ENCODE results near the gene PPP2R5C.

PPP2R5C gene

DNA sequence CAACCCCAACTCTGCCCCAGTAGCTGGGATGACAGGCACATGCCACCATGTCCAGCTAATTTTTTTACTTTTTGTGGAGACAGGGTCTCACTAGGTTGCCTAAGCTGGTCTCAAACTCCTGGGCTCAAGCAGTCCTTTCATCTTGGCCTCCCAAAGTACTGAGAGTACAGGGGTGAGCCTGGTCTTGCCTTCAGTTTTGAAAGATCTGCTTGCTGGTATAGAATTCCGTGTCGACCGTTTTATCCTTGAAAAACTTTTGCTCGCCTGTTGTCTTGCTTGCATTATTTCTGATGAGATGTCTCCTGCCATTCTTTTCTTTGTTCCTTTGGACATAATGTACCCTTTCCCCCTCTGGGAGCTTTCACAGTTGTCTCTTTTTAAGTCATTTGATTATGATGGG, 110.8 kb downstream of the PPP2R5C start:
- DNase-seq, result no peak

DNA sequence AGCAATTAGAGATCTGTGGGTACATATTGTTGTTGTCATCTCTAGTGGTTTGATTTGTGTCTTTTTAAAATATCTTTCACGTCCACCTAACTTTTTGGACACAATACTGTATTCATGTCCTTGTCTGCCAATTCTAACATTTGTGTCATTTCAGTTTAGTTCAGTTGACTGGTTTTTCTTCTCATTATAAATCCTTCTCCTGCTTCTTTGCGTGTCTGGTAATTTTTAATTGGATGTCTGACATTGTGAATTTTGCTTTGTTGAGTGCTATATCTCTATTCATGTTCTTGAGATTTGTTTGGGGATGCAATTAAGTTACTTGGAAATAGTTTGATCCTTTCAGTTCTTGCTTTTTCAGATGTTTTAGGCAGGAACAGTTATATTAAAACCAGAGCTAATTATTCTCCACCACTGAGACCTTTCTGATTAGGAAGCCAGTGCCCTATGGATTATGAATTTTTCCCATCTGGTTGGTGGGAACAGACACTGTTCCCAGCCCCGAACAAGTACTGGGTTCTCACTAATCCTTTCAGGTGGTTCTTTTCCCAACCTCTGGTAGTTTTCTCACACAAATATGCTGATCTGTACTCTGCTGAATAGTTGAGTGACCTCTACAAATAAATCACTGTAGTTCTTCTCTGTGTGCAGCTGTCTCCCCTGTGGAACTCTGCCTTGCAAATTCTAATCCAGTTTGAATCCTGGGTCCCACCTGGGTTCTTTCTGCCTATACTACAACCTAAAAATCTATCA, 111.7 kb downstream of the PPP2R5C start:
- DNase-seq, result no peak

DNA sequence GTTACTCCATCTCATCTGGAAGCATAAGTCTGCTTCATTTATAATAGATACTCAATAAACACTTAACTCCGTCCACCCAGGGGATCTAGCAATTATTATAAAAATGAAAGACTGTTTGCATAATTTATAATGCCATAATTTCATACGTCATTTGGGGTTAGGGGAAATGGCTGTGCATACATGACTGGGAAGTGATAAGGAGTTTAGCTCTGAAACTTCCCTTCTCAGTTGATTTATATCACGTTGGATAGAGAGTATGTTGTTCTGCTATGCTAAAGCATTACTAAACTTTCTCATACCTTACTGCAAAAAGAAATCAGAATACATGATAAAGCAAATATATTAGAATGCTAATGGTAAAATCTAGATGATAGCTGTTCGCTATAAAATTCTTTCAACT, 112.5 kb downstream of the PPP2R5C start:
- DNase-seq, result no peak

DNA sequence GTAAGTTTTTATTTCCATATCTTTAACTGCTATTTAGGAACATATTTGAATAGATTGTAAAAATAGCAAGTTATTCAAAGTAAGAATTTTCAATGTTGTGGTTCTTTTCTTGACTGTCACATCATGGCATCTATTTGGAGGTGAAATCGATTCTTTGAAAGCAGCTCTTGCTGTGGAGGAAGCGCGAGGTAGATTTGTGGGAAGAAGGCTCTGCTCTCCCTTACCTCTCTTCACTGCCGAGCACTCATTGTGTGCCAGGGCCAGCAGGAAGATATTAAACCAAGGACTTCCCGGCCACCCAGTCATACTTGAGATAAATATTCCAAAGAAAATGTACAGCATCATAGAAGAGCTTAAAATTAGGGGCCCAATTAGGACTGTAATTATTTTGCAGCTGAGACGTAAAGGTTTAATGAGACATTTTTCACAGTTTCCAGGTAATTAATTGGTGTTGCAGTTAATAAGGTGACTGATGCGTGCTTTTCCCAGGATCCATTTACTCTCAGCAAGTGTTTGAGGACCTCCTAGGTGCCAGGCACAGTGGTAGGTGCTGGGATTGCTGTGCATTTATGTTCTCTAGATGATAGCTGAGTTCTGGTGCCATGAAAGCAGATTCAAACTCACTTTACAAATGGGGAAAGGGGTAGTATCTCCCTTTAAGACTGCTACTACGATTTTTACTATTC, 113.7 kb downstream of the PPP2R5C start:
- DNase-seq, result no peak

DNA sequence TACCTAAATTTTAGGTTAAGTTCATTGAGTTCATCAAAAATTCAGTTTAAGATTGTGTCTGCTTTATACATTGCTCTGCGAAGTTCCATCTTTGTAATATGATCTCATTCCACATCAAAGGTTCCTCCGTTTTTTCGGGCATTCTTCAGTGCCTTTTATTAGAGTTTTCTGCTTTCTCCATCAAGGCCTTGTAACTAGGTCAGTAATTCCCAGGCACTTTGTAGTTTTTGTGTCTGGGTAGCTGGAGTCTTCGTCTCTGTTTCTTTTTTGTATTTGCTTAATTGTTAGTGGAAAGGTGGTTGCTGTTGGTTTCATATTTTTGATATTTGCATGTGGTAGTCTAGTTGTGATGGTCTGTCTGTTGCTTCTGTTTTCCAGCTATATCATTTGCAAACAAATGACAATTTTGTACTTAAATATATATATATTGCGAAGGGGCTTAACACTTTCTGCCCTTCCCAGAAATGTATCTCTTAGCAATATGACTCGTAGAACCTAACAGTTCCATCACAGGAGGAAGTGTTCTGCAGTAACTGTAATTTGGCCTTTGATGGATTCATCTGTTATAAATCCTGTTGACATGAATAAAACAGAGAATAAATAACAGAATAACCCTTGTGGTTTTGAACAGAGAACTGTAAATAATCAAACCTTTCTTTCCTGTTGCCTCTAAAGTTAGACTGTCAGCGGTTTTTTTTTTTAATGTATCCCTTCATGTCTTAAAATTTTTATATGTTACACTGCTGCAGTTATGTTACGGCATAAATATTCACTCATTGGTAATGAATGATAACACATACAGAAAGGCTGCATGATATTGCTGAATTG, 114.4 kb downstream of the PPP2R5C start:
- DNase-seq, result no peak

DNA sequence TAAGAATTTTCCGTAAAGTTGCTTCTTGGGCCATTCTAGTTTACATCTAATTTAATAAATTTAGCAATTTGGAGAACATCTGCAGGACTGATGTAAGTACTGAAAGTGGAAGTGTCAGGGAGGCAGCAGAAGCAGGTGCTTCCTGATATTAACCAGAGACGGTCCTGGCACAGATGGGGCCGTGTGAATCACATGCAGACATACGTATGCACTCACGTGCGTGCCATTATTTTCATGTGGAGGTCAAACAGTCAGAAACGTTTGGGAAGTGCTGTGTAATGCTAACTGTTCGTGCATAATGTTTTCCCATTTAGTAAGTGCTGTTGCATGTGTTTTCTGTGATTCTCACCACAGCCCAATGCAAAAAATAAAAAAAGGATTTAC, 115.0 kb downstream of the PPP2R5C start:
- DNase-seq, result peak; percentile 65

DNA sequence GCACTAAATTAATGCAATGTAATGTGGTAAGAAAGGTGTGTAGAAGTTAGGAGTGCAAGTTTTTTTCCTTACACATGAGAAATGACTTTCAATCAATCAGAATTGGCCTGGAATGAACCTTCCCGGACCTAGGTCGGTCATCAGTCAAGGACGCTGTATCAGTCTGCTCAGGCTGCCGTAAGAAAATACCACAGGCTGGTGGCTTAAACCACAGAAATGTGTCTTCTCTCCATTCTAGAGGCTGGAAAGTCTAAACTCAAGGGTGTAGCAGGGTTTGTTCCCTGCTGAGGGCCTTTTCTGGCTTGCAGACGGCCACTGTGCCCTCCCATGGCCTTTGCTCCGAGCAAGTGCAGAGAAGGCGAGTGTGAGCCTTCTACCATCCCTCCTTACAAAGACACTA, 116.3 kb downstream of the PPP2R5C start:
- DNase-seq, result no peak

DNA sequence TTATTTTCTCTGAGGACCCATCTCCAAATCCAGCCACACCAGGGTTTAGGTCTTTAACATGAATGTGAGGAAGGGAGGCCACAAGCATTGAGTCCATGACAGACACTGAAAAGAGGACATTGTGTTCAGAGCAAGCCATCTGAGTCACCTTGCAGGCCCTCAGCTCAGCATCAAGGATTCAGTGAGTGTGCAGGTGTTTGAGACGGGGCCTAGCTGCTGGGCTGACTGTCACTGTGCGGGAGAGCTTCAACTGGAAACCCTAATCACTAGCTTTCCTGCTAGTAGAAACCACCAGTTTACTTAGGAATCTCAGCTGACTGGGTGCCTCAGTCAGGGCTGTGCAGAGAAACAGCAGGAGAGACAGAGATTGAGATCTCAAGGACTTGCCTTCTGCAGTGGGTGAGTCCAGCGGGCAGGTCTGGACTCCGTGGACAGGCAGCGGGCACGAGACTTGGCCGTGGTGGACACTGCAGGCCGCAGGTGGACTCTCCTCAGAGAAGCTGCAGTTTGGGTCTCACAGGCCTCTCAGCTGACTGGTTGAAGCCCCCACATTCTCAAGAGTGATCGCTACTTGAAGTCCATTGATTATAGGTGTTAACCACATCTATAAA, 116.8 kb downstream of the PPP2R5C start:
- DNase-seq, result no peak

DNA sequence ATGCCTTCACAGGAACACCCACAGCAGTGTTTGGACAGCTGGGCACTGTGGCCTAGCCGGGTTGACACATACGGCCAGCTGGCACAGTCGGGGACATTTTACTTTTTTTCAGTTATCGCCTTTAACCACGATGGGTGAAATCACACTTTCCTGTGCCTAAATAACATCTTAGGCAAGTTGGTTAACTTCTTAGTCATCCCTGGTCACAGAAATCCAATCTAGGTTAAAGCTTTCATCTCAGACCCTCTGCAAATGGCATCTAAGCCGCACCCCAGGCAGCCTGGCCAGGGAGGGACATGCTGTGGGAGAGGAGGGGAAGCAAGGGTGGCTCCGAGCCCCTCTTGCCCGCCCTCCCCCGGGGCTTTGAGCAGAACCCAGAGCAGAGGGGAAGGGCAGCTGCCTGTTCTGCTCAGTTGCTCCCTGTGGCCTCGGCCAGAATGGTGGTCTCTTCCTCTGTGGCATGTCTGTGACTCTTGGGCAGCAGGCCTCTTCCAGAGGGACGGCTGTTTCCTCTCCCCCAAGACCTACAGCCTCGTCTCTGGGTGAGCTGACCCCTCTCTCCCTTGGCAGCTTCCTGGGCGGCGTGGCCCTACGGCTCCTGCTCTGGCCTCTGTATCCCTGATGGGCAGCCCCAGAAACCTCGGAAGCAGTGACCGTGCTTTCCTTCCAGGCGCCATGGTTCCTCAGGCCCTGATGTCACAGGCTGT, 117.5 kb downstream of the PPP2R5C start:
- no peak for DNase-seq

DNA sequence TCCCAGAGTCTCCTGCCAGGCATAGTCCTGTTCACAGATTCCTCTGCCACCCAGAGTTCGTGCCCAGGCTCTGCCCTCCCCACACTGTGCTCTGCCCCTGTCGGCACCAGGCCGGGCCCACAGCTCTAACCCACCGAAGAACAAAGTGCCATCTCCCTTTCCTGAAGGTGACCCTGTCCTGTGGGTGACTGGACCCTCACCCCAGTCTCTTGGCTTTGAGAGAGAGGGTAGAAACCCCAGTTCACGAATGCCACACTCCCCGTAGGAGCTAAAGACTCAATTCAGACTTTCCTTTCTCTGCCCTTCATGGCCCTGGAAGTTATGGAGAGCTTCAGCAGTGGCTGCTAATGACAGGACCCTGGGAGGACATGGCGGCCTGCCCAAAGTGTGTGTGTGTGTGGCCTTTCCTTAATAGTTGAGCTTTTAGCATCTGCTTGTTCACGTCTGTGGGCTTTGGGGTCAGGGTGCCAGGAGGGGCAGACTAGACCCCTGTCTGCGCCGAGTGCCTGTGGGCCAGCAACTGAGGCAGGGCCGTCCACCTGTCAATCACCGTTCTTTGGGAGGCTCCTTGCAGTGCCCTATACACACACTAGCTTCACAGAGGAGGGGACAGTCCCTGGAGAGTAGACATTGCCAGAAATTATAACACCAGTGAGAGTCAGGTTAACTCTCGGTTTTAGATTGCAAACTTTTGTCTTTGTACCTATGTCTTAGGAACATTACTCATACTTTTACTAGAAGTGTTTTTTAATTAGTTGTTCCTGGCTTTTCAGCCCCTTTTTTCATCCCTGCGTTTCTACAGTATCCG, 118.2 kb downstream of the PPP2R5C start:
- no peak for DNase-seq

DNA sequence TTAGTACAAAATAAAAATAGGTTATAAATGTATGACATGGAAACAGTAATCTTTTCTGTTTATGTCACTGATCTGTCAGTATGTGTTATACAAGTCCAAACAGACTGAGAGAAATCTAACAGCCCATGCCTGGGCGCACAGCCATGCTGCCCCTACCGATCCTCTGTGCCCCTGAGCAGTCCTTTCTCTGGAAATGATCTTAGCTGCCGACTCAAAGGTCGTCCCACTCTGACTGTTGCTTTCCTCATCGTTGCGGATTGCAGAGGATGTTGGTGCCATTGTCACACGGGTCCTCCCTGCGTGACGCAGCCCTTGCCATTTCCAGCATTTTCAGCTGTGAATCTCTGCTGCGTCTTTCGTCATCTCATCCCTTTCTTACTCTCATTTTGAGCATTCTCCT, 119.9 kb downstream of the PPP2R5C start:
- no peak for DNase-seq

DNA sequence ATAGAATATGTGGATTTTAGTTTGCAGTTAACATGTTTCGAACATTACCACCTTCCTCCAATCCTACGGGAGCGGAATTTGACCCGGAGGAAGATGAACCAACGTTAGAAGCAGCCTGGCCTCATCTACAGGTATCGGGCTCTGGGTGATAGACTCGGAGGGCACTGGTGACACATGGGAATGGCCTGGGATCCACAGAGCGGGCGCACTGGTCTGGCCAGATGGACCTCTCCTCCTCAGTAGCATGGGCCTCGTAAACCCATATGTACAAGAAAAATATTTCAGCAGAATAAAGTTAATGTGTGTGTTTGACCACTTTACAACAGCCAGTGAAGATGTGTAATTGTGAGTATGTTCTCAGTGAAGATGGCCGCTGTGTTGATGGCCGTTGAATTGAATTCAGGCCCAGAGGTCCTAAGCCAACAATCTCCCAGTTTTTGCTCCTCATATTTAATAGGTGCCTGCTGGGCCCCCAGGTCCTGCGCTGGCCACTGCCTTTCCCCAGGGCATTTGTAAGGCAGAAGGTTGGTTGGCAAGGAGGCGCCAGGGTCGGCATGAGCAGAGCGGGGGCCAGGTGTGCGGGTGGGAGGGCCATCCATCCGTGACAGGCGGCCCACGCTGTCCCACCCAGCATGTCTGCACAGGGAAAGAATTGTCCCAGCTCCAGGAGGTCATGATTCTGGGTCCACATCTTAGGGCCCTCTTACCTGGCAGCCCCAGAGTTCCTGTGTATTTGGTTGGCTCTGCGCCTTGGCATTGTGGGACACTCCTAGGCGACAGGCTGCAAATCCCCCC, 120.8 kb downstream of the PPP2R5C start:
- no peak for DNase-seq

DNA sequence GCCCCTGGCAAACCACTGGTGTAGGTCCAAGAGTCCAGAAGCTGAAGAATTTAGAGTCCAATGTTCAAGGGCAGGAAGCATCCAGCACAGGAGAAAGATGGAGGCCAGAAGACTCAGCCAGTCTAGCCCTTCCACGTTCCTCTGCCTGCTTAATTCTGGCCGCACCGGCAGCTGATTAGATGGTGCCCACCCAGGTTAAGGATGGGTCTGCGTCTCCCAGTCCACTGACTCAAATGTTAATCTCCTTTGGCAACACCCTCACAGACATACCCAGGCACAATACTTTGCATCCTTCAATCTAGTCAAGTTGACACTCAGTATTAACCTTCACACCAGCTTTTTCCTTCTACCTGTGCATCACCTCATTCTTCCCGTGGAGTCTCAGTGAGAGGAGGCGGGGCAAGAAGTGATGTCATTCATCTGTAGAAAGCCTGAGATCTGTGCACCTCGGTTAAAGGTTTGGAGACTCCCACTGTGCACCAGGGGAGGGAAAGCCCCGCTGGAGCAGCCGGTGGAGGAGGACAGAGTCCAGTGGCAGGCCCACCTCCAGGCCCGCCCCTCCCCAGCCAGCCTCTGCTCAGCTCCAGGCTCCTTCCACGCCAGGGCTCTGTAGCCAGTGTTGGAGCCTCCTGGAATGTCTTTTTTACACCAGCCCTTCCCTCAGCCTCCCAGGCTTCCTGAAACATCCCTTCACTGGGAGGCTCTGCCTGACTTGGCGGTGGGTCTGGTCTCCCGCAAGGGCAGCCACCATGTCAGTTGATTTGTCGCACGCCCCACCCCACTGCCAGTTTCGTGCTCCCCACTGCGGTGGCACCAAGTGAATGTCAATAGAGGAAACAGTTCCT, 122.8 kb downstream of the PPP2R5C start:
- no peak for DNase-seq

DNA sequence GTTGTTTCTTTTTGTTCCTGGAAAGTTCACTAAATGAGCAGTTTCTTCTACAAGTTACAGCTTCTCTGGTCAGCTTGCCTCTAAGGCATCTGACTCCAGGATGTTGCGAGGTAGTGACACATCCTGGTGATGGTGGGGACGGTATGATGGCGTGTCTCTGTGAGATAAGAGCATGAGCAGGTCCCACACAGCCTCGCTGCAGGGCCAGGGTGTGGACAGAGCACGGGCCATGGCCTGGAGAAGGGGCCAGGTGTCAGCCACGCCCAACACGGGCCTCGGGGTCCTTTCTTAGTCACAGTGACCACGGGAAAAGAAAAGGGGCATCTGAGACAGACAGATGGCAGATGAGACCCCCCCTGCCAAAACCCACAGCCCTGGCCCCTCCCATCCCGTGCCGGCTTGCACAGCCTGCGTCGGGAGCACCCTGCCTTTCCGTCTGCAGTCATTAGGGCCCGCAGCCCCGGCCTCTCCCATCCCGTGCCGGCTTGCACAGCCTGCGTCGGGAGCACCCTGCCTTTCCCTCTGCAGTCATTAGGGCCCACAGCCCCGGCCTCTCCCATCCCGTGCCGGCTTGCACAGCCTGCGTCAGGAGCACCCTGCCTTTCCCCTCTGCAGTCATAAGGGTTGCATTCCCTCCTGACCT, 123.5 kb downstream of the PPP2R5C start:
- no peak for DNase-seq

DNA sequence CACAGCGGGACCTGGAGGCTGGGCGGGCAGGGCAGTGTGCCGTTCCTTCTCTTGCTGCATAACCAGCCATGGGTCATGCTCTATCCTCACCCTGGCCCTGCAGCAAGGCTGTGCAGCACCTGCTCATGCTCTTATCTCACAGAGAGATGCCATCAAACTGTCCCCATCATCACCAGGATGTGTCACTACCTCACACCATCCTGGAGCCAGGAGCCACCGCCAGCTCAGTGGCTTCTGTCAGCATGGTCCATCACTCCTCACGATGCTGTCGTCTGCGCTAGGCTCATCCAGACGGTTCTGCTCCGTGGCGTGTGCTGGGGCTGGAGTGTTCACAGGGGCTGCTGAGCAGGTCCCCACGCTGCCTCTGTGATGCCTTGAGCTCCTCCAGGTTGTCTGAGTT, 125.7 kb downstream of the PPP2R5C start:
- DNase-seq, result no peak

DNA sequence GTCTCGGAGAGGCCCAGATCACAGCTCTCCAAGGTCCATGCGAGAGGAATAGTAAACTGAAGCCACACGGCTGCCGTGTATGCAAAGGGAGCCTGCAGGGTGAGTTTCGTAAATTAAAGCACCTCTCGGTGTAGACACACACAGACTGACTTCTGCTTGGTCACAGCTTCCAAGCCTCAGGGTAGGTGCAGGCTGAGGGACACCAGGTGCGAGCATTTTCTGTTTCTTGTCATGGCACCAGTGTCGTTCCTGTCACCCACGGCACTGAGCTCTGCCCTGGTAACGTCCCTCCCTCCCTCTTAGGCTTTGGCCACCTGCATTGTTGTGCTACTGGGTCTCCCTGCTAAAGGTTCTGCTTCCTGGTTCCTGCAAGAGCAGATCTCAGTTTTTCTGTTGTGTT, 126.7 kb downstream of the PPP2R5C start:
- no peak for DNase-seq

DNA sequence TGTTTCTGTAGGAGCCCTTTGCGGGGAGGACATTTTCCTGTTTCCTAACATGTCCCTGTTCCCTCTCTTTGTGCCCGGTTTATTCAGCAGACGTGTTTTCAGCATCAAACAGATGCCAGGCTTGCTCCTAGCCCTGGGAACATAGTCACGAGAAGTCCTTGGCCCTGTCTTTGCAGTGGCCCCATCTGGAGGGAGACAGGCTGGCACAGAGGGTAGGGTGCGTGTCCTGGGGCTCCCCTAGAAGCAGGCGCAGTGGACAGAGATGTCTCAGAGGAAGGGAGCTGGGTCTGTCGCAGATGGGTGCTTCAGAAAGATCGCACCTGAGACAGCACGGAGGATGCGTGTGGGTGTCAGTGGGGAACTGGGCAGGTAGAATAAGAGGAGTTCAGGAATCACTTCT, 127.9 kb downstream of the PPP2R5C start:
- no peak for DNase-seq

DNA sequence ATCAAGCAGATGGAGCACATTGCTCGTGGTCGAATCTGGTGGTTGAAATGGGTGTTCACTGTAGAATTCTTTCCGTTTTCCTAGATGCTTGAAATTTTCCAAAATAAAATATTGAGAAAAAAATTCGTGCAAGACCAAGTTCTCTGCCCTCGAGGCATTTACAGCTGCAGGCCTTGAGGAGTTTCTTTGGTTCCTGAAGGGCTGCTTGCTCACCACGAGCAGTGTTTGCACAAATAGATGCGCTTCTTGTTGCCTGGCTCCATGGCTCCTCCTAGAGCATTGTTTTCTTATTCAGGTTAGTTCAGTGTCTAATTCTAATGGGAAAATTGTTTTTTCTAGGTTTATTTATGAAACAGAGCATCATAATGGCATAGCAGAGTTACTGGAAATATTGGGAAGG, 128.4 kb downstream of the PPP2R5C start:
- DNase-seq, result no peak

DNA sequence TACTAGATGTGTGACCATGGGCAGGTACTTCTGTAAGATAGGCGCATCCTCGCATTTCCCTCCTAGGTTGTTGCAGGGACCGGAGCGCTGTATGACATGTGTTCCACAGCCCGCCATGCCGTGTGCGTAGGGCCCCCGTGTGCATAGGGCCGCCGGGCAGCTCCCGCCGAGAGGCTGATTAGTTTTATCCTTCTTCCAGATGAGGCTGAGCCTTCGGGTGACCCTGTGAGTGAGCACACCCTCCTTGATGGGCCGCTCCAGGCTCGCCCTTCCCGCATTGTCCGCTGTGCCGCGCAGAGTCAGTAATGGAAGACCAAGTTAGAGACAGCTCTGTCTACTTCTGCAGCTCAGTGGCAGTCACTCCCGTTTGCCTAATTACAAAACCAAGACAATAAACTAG, 130.0 kb downstream of the PPP2R5C start:
- no peak for DNase-seq

DNA sequence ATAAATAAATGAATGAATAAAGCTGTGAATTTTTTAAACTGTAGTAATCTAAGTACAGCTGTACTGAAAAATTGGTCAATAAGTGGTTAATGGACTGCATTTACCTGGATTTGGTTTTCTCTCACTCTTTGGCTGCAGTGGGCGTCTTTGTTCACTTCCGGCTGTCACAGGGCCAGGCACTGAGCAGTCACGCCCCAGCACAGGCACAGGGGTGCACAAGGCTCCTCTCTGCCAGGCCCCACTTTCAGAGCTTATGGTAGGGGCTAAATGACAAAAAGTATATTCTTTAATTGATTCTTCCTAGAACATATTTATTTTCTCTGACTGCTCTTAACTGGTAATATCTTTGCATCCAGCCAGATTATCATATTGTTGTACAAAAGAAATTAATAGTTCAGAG, 132.2 kb downstream of the PPP2R5C start:
- no peak for DNase-seq
